H1 (cell line): Measurements from ENCODE around the gene SAMD4A. TPM values are rescaled to one million over a fixed set of nuclear protein-coding genes. Genes with fewer than 3 reads are reported as not detected.

Experiments
- CTCF ChIA-PET: fragments of 300-600 bp; sonication (Branson Sonifier 250); formaldehyde crosslinking; loops from one replicate; lab custom pipeline; 2021; ENCODE audit not compliant: partially characterized antibody; lab: Charles Lee
- POLR2A ChIA-PET: fragments of 300-600 bp; sonication (Branson Sonifier 250); formaldehyde crosslinking; loops from one replicate; lab custom pipeline; 2021; ENCODE audit warnings: inconsistent platforms; ENCODE audit not compliant: partially characterized antibody; lab: Charles Lee
- DNase-seq, 2 experiments: peaks; one replicate each; pipeline versions ENCODE4 v3.0.0 to v3.0.0-alpha.2; 2010 to 2022; ENCODE audit warnings: low spot score in 2 of 2, low read depth in 1 of 2, mixed read lengths in 1 of 2
- FAIRE-seq: peaks from 2 replicates; lab custom pipeline; 2011; peaks lifted over from hg19 to GRCh38; lab: Jason Lieb, UNC
- H2AFZ ChIP-seq: 2 replicates; pipeline ENCODE4 v1.8.1; 2012; ENCODE audit warnings: low read length, inconsistent platforms
- H2AK5ac ChIP-seq: 2 replicates; pipeline ENCODE4 v1.6.1; 2013; ENCODE audit warnings: low read depth, low read length
- H2BK120ac ChIP-seq: replicated peaks from 2 replicates; pipeline ENCODE3; 2013; ENCODE audit warnings: low read depth, low read length, inconsistent platforms
- H2BK12ac ChIP-seq: 2 replicates; pipeline ENCODE4 v1.6.1; 2013; ENCODE audit warnings: low read depth, low read length
- H2BK15ac ChIP-seq: 2 replicates; pipeline ENCODE4 v1.6.1; 2013; ENCODE audit warnings: low read length
- H2BK20ac ChIP-seq: 2 replicates; pipeline ENCODE4 v1.6.1; 2013; ENCODE audit warnings: low read length
- H2BK5ac ChIP-seq: 2 replicates; pipeline ENCODE4 v1.6.1; 2013; ENCODE audit warnings: low read depth, low read length
- H3K14ac ChIP-seq: 2 replicates; pipeline ENCODE4 v1.6.1; 2013; ENCODE audit warnings: inconsistent platforms; ENCODE audit not compliant: insufficient read length
- H3K18ac ChIP-seq: 2 replicates; pipeline ENCODE4 v1.6.1; 2013; ENCODE audit warnings: low read length; ENCODE audit errors: extremely low read depth
- H3K23ac ChIP-seq: 2 replicates; pipeline ENCODE4 v1.6.1; 2013; ENCODE audit warnings: inconsistent platforms; ENCODE audit not compliant: insufficient read length
- H3K23me2 ChIP-seq: 2 replicates; pipeline ENCODE4 v1.6.1; 2013; ENCODE audit warnings: low read depth, low read length
- H3K27ac ChIP-seq: 2 replicates; pipeline ENCODE4 v1.6.1; 2011; ENCODE audit warnings: low read depth, low read length, inconsistent platforms
- H3K27me3 ChIP-seq, 4 experiments: replicated peaks in 1 of 4; 1 replicate in 1 of 4; 2 replicates in 3 of 4; pipeline versions ENCODE4 v1.6.1 to v1.8.1; 2011 to 2013; ENCODE audit warnings: low read length in 3 of 4, mild to moderate bottlenecking in 3 of 4, inconsistent platforms in 2 of 4, mixed read lengths in 2 of 4, moderate library complexity in 1 of 4; ENCODE audit not compliant: control insufficient read depth in 3 of 4, insufficient read depth in 3 of 4; ENCODE audit errors: extremely low read depth in 1 of 4
- H3K36me3 ChIP-seq, 4 experiments: 2 replicates each; pipeline versions ENCODE4 v1.6.1 to v1.8.1; 2011 to 2013; ENCODE audit warnings: mild to moderate bottlenecking in 4 of 4, low read length in 3 of 4, moderate library complexity in 2 of 4, control low read depth in 1 of 4, inconsistent platforms in 1 of 4; ENCODE audit not compliant: insufficient read depth in 4 of 4, control insufficient read depth in 2 of 4
- H3K4ac ChIP-seq: replicated peaks from 2 replicates; pipeline ENCODE3; 2013; ENCODE audit warnings: low read length, low read depth, mixed read lengths, inconsistent platforms; ENCODE audit not compliant: insufficient read length
- H3K4me1 ChIP-seq, 4 experiments: replicated peaks in 1 of 4; 1 replicate in 1 of 4; 2 replicates in 3 of 4; pipeline versions ENCODE4 v1.6.1 to v1.8.1; 2011 to 2013; ENCODE audit warnings: low read length in 3 of 4, inconsistent platforms in 2 of 4, mixed read lengths in 1 of 4; ENCODE audit not compliant: insufficient read depth in 4 of 4, control insufficient read depth in 3 of 4
- H3K4me2 ChIP-seq, 2 experiments: 2 replicates each; pipeline versions ENCODE4 v1.6.1 to v1.8.1; 2011 to 2013; ENCODE audit warnings: low read depth in 2 of 2, low read length in 2 of 2, control low read depth in 1 of 2, inconsistent platforms in 1 of 2, mild to moderate bottlenecking in 1 of 2; ENCODE audit not compliant: insufficient read depth in 1 of 2
- H3K4me3 ChIP-seq, 4 experiments: fragments of 200-600, 300-600 bp in 1 of 4; sonication (generic), shearing (Covaris generic), sonication (Bioruptor Twin) in 1 of 4; 2 replicates each; pipeline versions ENCODE4 v1.5.1 to v1.8.1; 2011 to 2016; ENCODE audit warnings: low read length in 4 of 4, low read depth in 3 of 4, control low read depth in 2 of 4, inconsistent platforms in 2 of 4, mild to moderate bottlenecking in 2 of 4, mixed read lengths in 1 of 4, moderate library complexity in 1 of 4; ENCODE audit not compliant: insufficient read depth in 2 of 4; ENCODE audit errors: extremely low read depth in 1 of 4
- H3K56ac ChIP-seq: replicated peaks from 2 replicates; pipeline ENCODE3; 2013; ENCODE audit warnings: low read depth, mild to moderate bottlenecking, mixed read lengths, low read length, inconsistent platforms; ENCODE audit not compliant: insufficient read length
- H3K79me1 ChIP-seq: 2 replicates; pipeline ENCODE4 v1.6.1; 2013; ENCODE audit warnings: low read depth, low read length, control low read depth
- H3K79me2 ChIP-seq, 2 experiments: 2 replicates each; pipeline versions ENCODE4 v1.6.1 to v1.8.1; 2012 to 2013; ENCODE audit warnings: low read length in 2 of 2, mild to moderate bottlenecking in 2 of 2, inconsistent platforms in 1 of 2; ENCODE audit not compliant: insufficient read depth in 2 of 2, control insufficient read depth in 1 of 2
- H3K9ac ChIP-seq, 4 experiments: replicated peaks in 1 of 4; 1 replicate in 1 of 4; 2 replicates in 3 of 4; pipeline versions ENCODE4 v1.6.1 to v1.8.1; 2011 to 2013; ENCODE audit warnings: low read depth in 3 of 4, low read length in 3 of 4, control low read depth in 2 of 4, mild to moderate bottlenecking in 2 of 4, moderate library complexity in 2 of 4, inconsistent platforms in 1 of 4; ENCODE audit errors: extremely low read depth in 1 of 4
- H3K9me3 ChIP-seq, 2 experiments: 2 replicates each; pipeline versions ENCODE4 v1.6.1 to v1.8.1; 2012 to 2013; ENCODE audit warnings: mild to moderate bottlenecking in 2 of 2, moderate library complexity in 2 of 2, control low read depth in 1 of 2, inconsistent platforms in 1 of 2, low read depth in 1 of 2, low read length in 1 of 2, mixed read lengths in 1 of 2; ENCODE audit not compliant: insufficient read depth in 2 of 2
- H4K20me1 ChIP-seq, 2 experiments: replicated peaks in 1 of 2; 2 replicates each; pipeline versions ENCODE3 to v1.8.1; 2011 to 2013; ENCODE audit warnings: inconsistent platforms in 2 of 2, low read length in 2 of 2, mild to moderate bottlenecking in 1 of 2; ENCODE audit not compliant: insufficient read depth in 2 of 2, control insufficient read depth in 1 of 2
- H4K5ac ChIP-seq: 2 replicates; pipeline ENCODE4 v1.6.1; 2013; ENCODE audit warnings: low read length, low read depth, mixed read lengths, inconsistent platforms; ENCODE audit not compliant: insufficient read length
- H4K8ac ChIP-seq: 2 replicates; pipeline ENCODE4 v1.8.0; 2013; ENCODE audit warnings: mild to moderate bottlenecking, moderate library complexity, low read length, inconsistent platforms; ENCODE audit not compliant: insufficient read depth; ENCODE audit errors: extremely low read depth
- H4K91ac ChIP-seq: replicated peaks from 2 replicates; pipeline ENCODE3; 2013; ENCODE audit warnings: low read length, mixed read lengths, inconsistent platforms; ENCODE audit not compliant: insufficient read length
- WGBS, 2 experiments: shearing (Covaris generic) in 1 of 2; methylation state at CpG; one replicate each; pipeline versions ENCODE4 v1.1.6 to v1.1.7; 2013 to 2015; ENCODE audit warnings: low lambda C conversion rate in 2 of 2, mixed read lengths in 2 of 2, inconsistent platforms in 1 of 2, low coverage in 1 of 2, missing lambda C conversion rate in 1 of 2; ENCODE audit not compliant: insufficient replicate concordance in 2 of 2, insufficient coverage in 1 of 2, insufficient read length in 1 of 2; ENCODE audit errors: extremely low coverage in 1 of 2, missing lambda C conversion rate in 1 of 2; 5-methylcytosine and 5-hydroxymethylcytosine counted together
- polyA plus RNA-seq, 7 experiments: library from polyadenylated mRNA; depleted of rRNA in 3 of 7; stranded (reverse) in 5 of 7; unstranded in 2 of 7; fragments of >200 nt in 5 of 7; fragments of 200-250 nt in 2 of 7; gene quantifications; 1 replicate in 5 of 7; 2 replicates in 1 of 7; 4 replicates in 1 of 7; pipeline versions ENCODE4 v1.2.1 to v1.2.3, GENCODE V29; 2011 to 2013; ENCODE audit warnings: missing spikeins in 2 of 7, mixed read lengths in 2 of 7
- total RNA-seq: library from RNA; stranded (reverse); fragmentation: NEBNext Ultra II Directional; extraction: Animal tissue kit (Norgen Biotek cat#: 25700); gene quantifications from 2 replicates; pipeline ENCODE4 v1.2.1, GENCODE V29; 2021

The SAMD4A gene
- total and polyA plus RNA-seq, 2 of the 8 experiments (the other 6 are each of a cell fraction or from before 2014, with no cell fraction given) = 2.4 to 12.3 TPM

- Histone ChIP-seq H2BK120ac (no peak overlapping the region), H3K9ac (no peak overlapping the region), H3K27ac (no peak overlapping the region), H3K36me3 (no peaks in the 10 kb centered on the region), H4K20me1 (no peaks in the 10 kb centered on the region), H2AK5ac (no peak overlapping the region), H3K4me1 (peaks cover 0 to 3% (median 0%) of the 10 kb centered on the region in 4 experiments; a peak in 1 of 7 replicates), H2BK12ac (no peak overlapping the region), H2BK5ac (no peak overlapping the region), H3K23ac (no peak overlapping the region), H3K4me2 (no peak overlapping the region), H3K27me3 (no peaks in the 10 kb centered on the region), H3K4ac (no peak overlapping the region), H3K23me2 (no peaks in the 10 kb centered on the region), H4K91ac (no peak overlapping the region), H3K18ac (no peak overlapping the region), H3K79me2 (no peaks in the 10 kb centered on the region), H3K9me3 (no peaks in the 10 kb centered on the region), H2AFZ (no peak overlapping the region), H2BK15ac (no peak overlapping the region), H3K14ac (no peak overlapping the region), H2BK20ac (no peak overlapping the region), H4K5ac (no peak overlapping the region), H4K8ac (no peak overlapping the region), H3K56ac (no peak overlapping the region), H3K4me3 (no peak overlapping the region), H3K79me1 (no peaks in the 10 kb centered on the region; the same call in 1 of the 2 replicates)
- POLR2A ChIA-PET = interaction anchor here (0.7 kb wide), 1 partner anchor 15 kb away, joined by 3 read pairs; no protein-coding TSS in a partner anchor
- DNase-seq (no peak), FAIRE-seq (no peak)
- CTCF ChIA-PET = no interaction called here
- WGBS, 2 experiments = 71% methylated on average over 1 of the region's 1 CpG; no CpG with 5 or more reads in 1 of the 2 experiments
Observed at GRCh38 chr14:54715811-54716210, 148.9 kb downstream of the SAMD4A start.
